ENCODE data around the gene HAPSTR1.

DNA sequence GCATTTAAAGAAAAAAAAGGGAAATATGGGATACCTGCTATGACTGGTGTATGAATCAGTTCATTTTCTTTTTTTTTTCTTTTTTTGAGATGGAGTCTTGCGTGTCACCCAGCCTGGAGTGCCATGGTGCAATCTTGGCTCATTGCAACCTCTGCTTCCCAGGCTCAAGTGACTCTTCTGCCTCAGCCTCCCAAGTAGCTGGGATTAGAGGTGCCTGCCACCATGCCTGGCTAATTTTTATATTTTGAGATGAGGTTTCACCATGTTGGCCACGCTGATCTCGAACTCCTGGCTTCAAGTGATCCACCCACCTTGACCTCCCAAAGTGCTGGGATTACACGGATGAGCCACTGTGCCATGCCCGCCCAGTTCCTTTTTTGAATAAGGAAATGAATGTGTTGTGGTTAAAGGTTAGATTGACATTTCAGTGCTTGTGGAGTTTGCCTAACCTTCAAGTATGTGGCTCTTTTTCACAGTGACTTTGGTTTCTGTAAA lies 7.7 kb downstream of the HAPSTR1 start:
- no peak for TF ChIP-seq POLR2AphosphoS5 (IDR thresholded peaks at IDR 0.05; ENCODE audit: low read depth, low read length)
- TF ChIP-seq TAF1 (IDR thresholded peaks at IDR 0.05; ENCODE audit: borderline replicate concordance, insufficient read depth, low read length) = no peak
